Activated B cell treated with CpG ODN at 0.5 μM for 24 hours (primary cell): ENCODE results near the gene LRBA. TPM values are rescaled to one million over a fixed set of nuclear protein-coding genes. Genes with fewer than 3 reads are reported as not detected.

ENCODE experiments used
- ATAC-seq: fragments of 200-7000 bp; cut with Tn5 transposase; one replicate; pipeline ENCODE4 v1.10.0; 2021; ENCODE audit warnings: low read depth, mild to moderate bottlenecking, moderate library complexity
- CTCF ChIA-PET: fragments of 350-600 bp; sonication (Branson Sonifier 250); formaldehyde crosslinking; loops from one replicate; lab custom pipeline; 2021; ENCODE audit warnings: antibody characterized with exemption; lab: Charles Lee
- POLR2A ChIA-PET: fragments of 350-600 bp; sonication (Branson Sonifier 250); formaldehyde crosslinking; loops from one replicate; lab custom pipeline; 2021; ENCODE audit warnings: antibody characterized with exemption; lab: Charles Lee
- DNase-seq: peaks from one replicate; pipeline ENCODE4 v3.0.0; 2022
- H3K27ac Mint-ChIP-seq: one replicate; pipeline ENCODE4 v1.8.0; 2020; ENCODE audit warnings: mixed read lengths
- H3K27me3 Mint-ChIP-seq: one replicate; pipeline ENCODE4 v1.8.0; 2021; ENCODE audit warnings: mixed read lengths
- H3K36me3 Mint-ChIP-seq: one replicate; pipeline ENCODE4 v1.8.0; 2021; ENCODE audit warnings: low read depth, mixed read lengths
- H3K4me1 Mint-ChIP-seq: one replicate; pipeline ENCODE4 v1.8.0; 2021; ENCODE audit warnings: mixed read lengths
- H3K4me3 Mint-ChIP-seq: one replicate; pipeline ENCODE4 v1.8.0; 2020; ENCODE audit warnings: mild to moderate bottlenecking, mixed read lengths
- H3K9me3 Mint-ChIP-seq: one replicate; pipeline ENCODE4 v1.8.0; 2020; ENCODE audit warnings: mixed read lengths
- CTCF ChIP-seq: fragments of 200-600 bp; IDR thresholded peaks from one replicate; pipeline ENCODE4 v1.8.0; 2022; ENCODE audit warnings: antibody characterized with exemption, mild to moderate bottlenecking
- intact Hi-C: fragments of 100-400 bp; cut with micrococcal nuclease; formaldehyde crosslinking; loops from one replicate; pipeline ENCODE4 v1.15.1; 2024
- total RNA-seq: library from RNA; stranded (reverse); gene quantifications from 2 replicates; pipeline ENCODE4 v1.2.3, GENCODE V29; 2022

The LRBA gene
- total RNA-seq, 1 donor from 2014 or later: 66.5 TPM

- no peak for TF ChIP-seq CTCF
- Mint-ChIP-seq H3K27ac (no peak overlapping the region), H3K36me3 (peaks cover 82% of the 10 kb centered on the region), H3K4me1 (no peaks in the 10 kb centered on the region), H3K27me3 (no peaks in the 10 kb centered on the region), H3K4me3 (no peak overlapping the region), H3K9me3 (peaks cover 8% of the 10 kb centered on the region)
- ChIA-PET POLR2A (no interaction called here), CTCF (no interaction called here)
- DNase-seq (no peak), ATAC-seq (no peak)
- intact Hi-C loops: no loop called here
Measured at GRCh38 chr4:150583287-150584110, 431.6 kb downstream of the LRBA start.

GRCh38 chr4:150582873-150583286, 432.2 kb downstream of the LRBA start:
- DNase-seq: no peak
- intact Hi-C loops: no loop called here
- CTCF ChIA-PET: no interaction called here
- TF ChIP-seq CTCF: no peak
- peaks cover 8% of the 10 kb centered on the region for H3K9me3 Mint-ChIP-seq
- no peak for ATAC-seq
- no peaks in the 10 kb centered on the region for H3K27me3 Mint-ChIP-seq
- H3K27ac Mint-ChIP-seq: no peak overlapping the region
- peaks cover 77% of the 10 kb centered on the region for H3K36me3 Mint-ChIP-seq
- POLR2A ChIA-PET: no interaction called here
- H3K4me1 Mint-ChIP-seq: no peaks in the 10 kb centered on the region
- no peak overlapping the region for H3K4me3 Mint-ChIP-seq

- H3K4me3 Mint-ChIP-seq: no peak within 1 kb of the TSS
- no peak for TF ChIP-seq CTCF
- CTCF ChIA-PET: no interaction called here
- H3K27ac Mint-ChIP-seq: no peak within 1 kb of the TSS
- peaks cover 8% of the 10 kb centered on the region for H3K9me3 Mint-ChIP-seq
- DNase-seq (no peak), ATAC-seq (no peak)
- intact Hi-C loops: no loop called here
- no peaks in the 10 kb centered on the region for H3K27me3 Mint-ChIP-seq
- POLR2A ChIA-PET: no interaction called here
- H3K36me3 Mint-ChIP-seq: peaks cover 71% of the 10 kb centered on the region
- no peaks in the 10 kb centered on the region for H3K4me1 Mint-ChIP-seq
Measured at GRCh38 chr4:150582146-150582872, 432.8 kb downstream of the LRBA start, which contains the start of gene MAB21L2. TSS of gene MAB21L2 (plus strand) at chr4:150582151. CDS start at chr4:150583030, 879 bp downstream.

- ATAC-seq (no peak), DNase-seq (no peak)
- Mint-ChIP-seq H3K27ac (no peak overlapping the region), H3K27me3 (no peaks in the 10 kb centered on the region), H3K9me3 (peaks cover 8% of the 10 kb centered on the region), H3K36me3 (peaks cover 70% of the 10 kb centered on the region), H3K4me1 (no peaks in the 10 kb centered on the region), H3K4me3 (no peak overlapping the region)
- POLR2A ChIA-PET: no interaction called here
- TF ChIP-seq CTCF: no peak
- CTCF ChIA-PET: no interaction called here
- intact Hi-C loops: no loop called here
Measured at GRCh38 chr4:150581641-150582051, 433.4 kb downstream of the LRBA start.

GRCh38 chr4:150581056-150581605, 434.0 kb downstream of the LRBA start:
- no peaks in the 10 kb centered on the region for H3K27me3 Mint-ChIP-seq
- ATAC-seq: no peak
- TF ChIP-seq CTCF: no peak
- H3K36me3 Mint-ChIP-seq: peaks cover 65% of the 10 kb centered on the region
- DNase-seq: no peak
- no peak overlapping the region for H3K4me3 Mint-ChIP-seq
- CTCF ChIA-PET: no interaction called here
- intact Hi-C loops: no loop called here
- POLR2A ChIA-PET: no interaction called here
- peaks cover 8% of the 10 kb centered on the region for H3K9me3 Mint-ChIP-seq
- no peaks in the 10 kb centered on the region for H3K4me1 Mint-ChIP-seq
- no peak overlapping the region for H3K27ac Mint-ChIP-seq
